Prostate gland (tissue), 2 donors: ENCODE data around the gene RYR2.

Experiments
- POLR2A ChIP-seq: fragments of 450-650 bp; IDR thresholded peaks from one replicate; pipeline ENCODE4 v1.6.1; 2016; ENCODE audit warnings: antibody characterized with exemption, mild to moderate bottlenecking
- POLR2AphosphoS5 ChIP-seq: sonication (generic); formaldehyde crosslinking; IDR thresholded peaks from one replicate; pipeline ENCODE4 v1.6.1; 2017; ENCODE audit warnings: antibody characterized with exemption
- TF ChIP-seq, protein P1 (sequence below), 4 experiments: fragments of 200-600 bp in 2 of 4; fragments of 450-650 bp in 2 of 4; sonication (generic) in 2 of 4; IDR thresholded peaks; 1 replicate in 3 of 4; 2 replicates in 1 of 4; pipeline ENCODE4 v1.5.1; 2016 to 2019; ENCODE audit warnings: antibody characterized with exemption in 4 of 4, mild to moderate bottlenecking in 2 of 4, moderate library complexity in 2 of 4

DNA sequence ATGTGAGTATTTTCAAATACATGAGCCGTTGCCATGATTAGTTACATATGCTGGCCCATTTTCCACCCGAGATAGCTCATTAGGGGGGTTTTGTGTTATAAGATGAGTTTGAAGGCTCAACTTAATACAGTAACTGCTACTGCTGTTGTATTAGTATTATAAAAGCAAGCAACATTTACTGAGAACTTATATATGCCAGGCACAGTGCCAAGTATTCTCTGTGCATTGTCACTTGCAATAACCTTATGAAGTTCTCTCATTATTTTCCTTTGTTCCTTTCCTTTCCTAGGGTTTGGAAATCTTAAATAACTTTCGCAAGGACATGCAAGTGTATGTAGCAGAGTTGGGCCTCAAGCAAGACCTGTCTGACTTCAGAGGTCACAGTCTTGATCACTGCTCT is 107.9 kb downstream of the RYR2 start:
- TF ChIP-seq, protein P1, sequence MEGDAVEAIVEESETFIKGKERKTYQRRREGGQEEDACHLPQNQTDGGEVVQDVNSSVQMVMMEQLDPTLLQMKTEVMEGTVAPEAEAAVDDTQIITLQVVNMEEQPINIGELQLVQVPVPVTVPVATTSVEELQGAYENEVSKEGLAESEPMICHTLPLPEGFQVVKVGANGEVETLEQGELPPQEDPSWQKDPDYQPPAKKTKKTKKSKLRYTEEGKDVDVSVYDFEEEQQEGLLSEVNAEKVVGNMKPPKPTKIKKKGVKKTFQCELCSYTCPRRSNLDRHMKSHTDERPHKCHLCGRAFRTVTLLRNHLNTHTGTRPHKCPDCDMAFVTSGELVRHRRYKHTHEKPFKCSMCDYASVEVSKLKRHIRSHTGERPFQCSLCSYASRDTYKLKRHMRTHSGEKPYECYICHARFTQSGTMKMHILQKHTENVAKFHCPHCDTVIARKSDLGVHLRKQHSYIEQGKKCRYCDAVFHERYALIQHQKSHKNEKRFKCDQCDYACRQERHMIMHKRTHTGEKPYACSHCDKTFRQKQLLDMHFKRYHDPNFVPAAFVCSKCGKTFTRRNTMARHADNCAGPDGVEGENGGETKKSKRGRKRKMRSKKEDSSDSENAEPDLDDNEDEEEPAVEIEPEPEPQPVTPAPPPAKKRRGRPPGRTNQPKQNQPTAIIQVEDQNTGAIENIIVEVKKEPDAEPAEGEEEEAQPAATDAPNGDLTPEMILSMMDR (IDR thresholded peaks at IDR 0.05) = no peak
- TF ChIP-seq POLR2A (no peak), POLR2AphosphoS5 (no peak)
